AG08395 (cell line): ENCODE measurements around the gene LGR5.

Experiments used
- DNase-seq: peaks from one replicate; pipeline ENCODE4 v3.0.0; 2012; ENCODE audit warnings: mixed read lengths, low spot score

Gene LGR5

GRCh38 chr12:71438670-71439361, 782 bp upstream of the LGR5 start:
- no peak for DNase-seq

GRCh38 chr12:71439362-71439612, 311 bp upstream of the LGR5 start:
- no peak for DNase-seq

GRCh38 chr12:71440345-71440762, 756 bp downstream of the LGR5 start:
- no peak for DNase-seq

GRCh38 chr12:71440763-71441748, 1.5 kb downstream of the LGR5 start:
- DNase-seq: no peak

- no peak for DNase-seq
Observed at GRCh38 chr12:71441836-71442566, 2.4 kb downstream of the LGR5 start.

GRCh38 chr12:71442567-71442931, 3.0 kb downstream of the LGR5 start:
- no peak for DNase-seq

- no peak for DNase-seq
Observed at GRCh38 chr12:71445071-71445470, 5.5 kb downstream of the LGR5 start.

- DNase-seq: no peak
Observed at GRCh38 chr12:71447691-71448132, 8.1 kb downstream of the LGR5 start.

- DNase-seq: no peak
Observed at GRCh38 chr12:71448150-71448581, 8.6 kb downstream of the LGR5 start.

GRCh38 chr12:71449373-71450070, 9.9 kb downstream of the LGR5 start:
- DNase-seq: no peak

- no peak for DNase-seq
Observed at GRCh38 chr12:71452006-71452405, 12.4 kb downstream of the LGR5 start.

- DNase-seq: no peak
Observed at GRCh38 chr12:71455028-71455737, 15.6 kb downstream of the LGR5 start.

- no peak for DNase-seq
Observed at GRCh38 chr12:71456316-71456715, 16.7 kb downstream of the LGR5 start.

- DNase-seq: no peak
Observed at GRCh38 chr12:71456990-71457389, 17.4 kb downstream of the LGR5 start.

GRCh38 chr12:71460318-71460717, 20.7 kb downstream of the LGR5 start:
- no peak for DNase-seq

GRCh38 chr12:71460850-71461609, 21.4 kb downstream of the LGR5 start:
- DNase-seq: no peak

GRCh38 chr12:71461787-71462328, 22.3 kb downstream of the LGR5 start:
- DNase-seq: no peak

- no peak for DNase-seq
Observed at GRCh38 chr12:71465796-71466195, 26.2 kb downstream of the LGR5 start.

GRCh38 chr12:71469258-71469750, 29.7 kb downstream of the LGR5 start:
- no peak for DNase-seq

GRCh38 chr12:71472441-71472911, 32.9 kb downstream of the LGR5 start:
- DNase-seq: peak; percentile 24
